Ishikawa (cell line): ENCODE data around the gene KISS1R.

ENCODE experiments used
- CEBPB ChIP-seq: IDR thresholded peaks from 2 replicates; pipeline ENCODE4 v1.6.1; 2012
- CREB1 ChIP-seq: IDR thresholded peaks from 2 replicates; pipeline ENCODE4 v1.6.1; 2012; ENCODE audit warnings: low read depth
- EGR1 ChIP-seq: IDR thresholded peaks from 2 replicates; pipeline ENCODE4 v1.6.1; 2012
- EP300 ChIP-seq: IDR thresholded peaks from 2 replicates; pipeline ENCODE4 v1.6.1; 2012; ENCODE audit warnings: borderline replicate concordance
- FOXM1 ChIP-seq: IDR thresholded peaks from 2 replicates; pipeline ENCODE4 v1.6.1; 2012; ENCODE audit warnings: low read depth, borderline replicate concordance
- MAX ChIP-seq: IDR thresholded peaks from 2 replicates; pipeline ENCODE4 v1.6.1; 2012
- NFIC ChIP-seq: IDR thresholded peaks from 2 replicates; pipeline ENCODE4 v1.6.1; 2012
- RAD21 ChIP-seq: IDR thresholded peaks from 2 replicates; pipeline ENCODE4 v1.6.1; 2012; ENCODE audit warnings: low read depth
- REST ChIP-seq: IDR thresholded peaks from 2 replicates; pipeline ENCODE4 v1.6.1; 2012; ENCODE audit warnings: low read depth, mild to moderate bottlenecking
- TAF1 ChIP-seq: IDR thresholded peaks from 2 replicates; pipeline ENCODE4 v1.6.1; 2012; ENCODE audit warnings: low read depth, mild to moderate bottlenecking
- TCF12 ChIP-seq: IDR thresholded peaks from 2 replicates; pipeline ENCODE4 v1.6.1; 2012; ENCODE audit warnings: low read depth
- TEAD4 ChIP-seq: IDR thresholded peaks from 2 replicates; pipeline ENCODE4 v1.6.1; 2012
- USF1 ChIP-seq: IDR thresholded peaks from 2 replicates; pipeline ENCODE4 v1.6.1; 2012
- YY1 ChIP-seq: IDR thresholded peaks from 2 replicates; pipeline ENCODE4 v1.6.1; 2012; ENCODE audit warnings: low read depth
- ZBTB7A ChIP-seq: IDR thresholded peaks from 2 replicates; pipeline ENCODE4 v1.6.1; 2012; ENCODE audit warnings: low read depth

KISS1R gene

GRCh38 chr19:934197-934840 lies 17.2 kb downstream of the KISS1R start:
- no peak for TF ChIP-seq USF1
- no peak for TF ChIP-seq CEBPB
- TF ChIP-seq YY1, result no peak
- TF ChIP-seq ZBTB7A, result 0 out of 2 replicates have a peak, but pooled peaks have one; percentile 27
- no peak for TF ChIP-seq EP300
- TF ChIP-seq NFIC, result no peak

- TF ChIP-seq CREB1 (peak; percentile 47; the same call in 1 of the 2 replicates), TCF12 (peak; percentile 100), CEBPB (0 out of 2 replicates have a peak, but pooled peaks have one; percentile 19), ZBTB7A (peak; percentile 58), NFIC (peak; percentile 100), USF1 (peak; percentile 80), TAF1 (no peak), EP300 (peak; percentile 94), REST (no peak), FOXM1 (peak; percentile 88), EGR1 (peak; percentile 24; the same call in 1 of the 2 replicates), RAD21 (peak; percentile 23; the same call in 1 of the 2 replicates), TEAD4 (peak; percentile 89), MAX (peak; percentile 96), YY1 (no peak)
These were observed 17.8 kb downstream of the KISS1R start for GRCh38 chr19:934865-935479.

- no peak for TF ChIP-seq ZBTB7A
- TF ChIP-seq NFIC, result no peak
- no peak for TF ChIP-seq MAX
- no peak for TF ChIP-seq YY1
- no peak for TF ChIP-seq TEAD4
- no peak for TF ChIP-seq EP300
- no peak for TF ChIP-seq EGR1
- TF ChIP-seq CEBPB, result no peak
- no peak for TF ChIP-seq USF1
- TF ChIP-seq TCF12, result no peak
- no peak for TF ChIP-seq TAF1
- no peak for TF ChIP-seq REST
- TF ChIP-seq FOXM1, result no peak
These were observed 19.0 kb downstream of the KISS1R start for GRCh38 chr19:936175-936546.

GRCh38 chr19:937259-937694 lies 20.1 kb downstream of the KISS1R start:
- TF ChIP-seq ZBTB7A (no peak), EGR1 (no peak), CEBPB (no peak), RAD21 (no peak), EP300 (no peak), MAX (no peak), USF1 (no peak), FOXM1 (no peak), TAF1 (no peak), CREB1 (no peak), REST (no peak), TEAD4 (no peak), TCF12 (no peak), NFIC (no peak)
